Measurements from ENCODE around the gene DUSP22. TPM values are rescaled to one million over a fixed set of nuclear protein-coding genes. Genes with fewer than 3 reads are reported as not detected.
"Not testable (repeated sequence)": the region's sequence is repeated elsewhere in the genome, so short reads cannot be mapped to it uniquely, and the experiment has no call there.

DUSP22 gene
- total RNA-seq, 2 donors from 2014 or later = 33.5 to 35.4 TPM

- no peak for DNase-seq
- Mint-ChIP-seq H3K27ac (no peak overlapping the region), H3K36me3 (ENCODE audit: low read depth) (no peaks in the 10 kb centered on the region), H3K27me3 (ENCODE audit: insufficient read depth) (peaks cover 8% of the 10 kb centered on the region), H3K4me3 (no peak overlapping the region), H3K9me3 (peaks cover 49% of the 10 kb centered on the region), H3K4me1 (no peaks in the 10 kb centered on the region)
- Histone ChIP-seq H3K4me3 (ENCODE audit: low read length) (no peak overlapping the region), H3K36me3 (ENCODE audit: control insufficient read depth, insufficient read depth, low read length) (no peaks in the 10 kb centered on the region), H3K9me3 (ENCODE audit: control insufficient read depth, low read length) (peaks cover 3% of the 10 kb centered on the region), H3K27me3 (ENCODE audit: control insufficient read depth, insufficient read depth, low read length, poor library complexity, severe bottlenecking) (no peaks in the 10 kb centered on the region), H3K27ac (ENCODE audit: low read depth, low read length) (no peak overlapping the region), H3K4me1 (ENCODE audit: control insufficient read depth, insufficient read depth, low read length) (no peaks in the 10 kb centered on the region), H3K9ac (ENCODE audit: extremely low read depth, low read length, poor library complexity, severe bottlenecking) (no peak overlapping the region)
- WGBS, 2 experiments (ENCODE audit: insufficient coverage in 1 of 2, insufficient read length in 1 of 2) = 82% methylated on average over 3 to 4 of the region's 4 CpGs
- TF ChIP-seq, protein P1, sequence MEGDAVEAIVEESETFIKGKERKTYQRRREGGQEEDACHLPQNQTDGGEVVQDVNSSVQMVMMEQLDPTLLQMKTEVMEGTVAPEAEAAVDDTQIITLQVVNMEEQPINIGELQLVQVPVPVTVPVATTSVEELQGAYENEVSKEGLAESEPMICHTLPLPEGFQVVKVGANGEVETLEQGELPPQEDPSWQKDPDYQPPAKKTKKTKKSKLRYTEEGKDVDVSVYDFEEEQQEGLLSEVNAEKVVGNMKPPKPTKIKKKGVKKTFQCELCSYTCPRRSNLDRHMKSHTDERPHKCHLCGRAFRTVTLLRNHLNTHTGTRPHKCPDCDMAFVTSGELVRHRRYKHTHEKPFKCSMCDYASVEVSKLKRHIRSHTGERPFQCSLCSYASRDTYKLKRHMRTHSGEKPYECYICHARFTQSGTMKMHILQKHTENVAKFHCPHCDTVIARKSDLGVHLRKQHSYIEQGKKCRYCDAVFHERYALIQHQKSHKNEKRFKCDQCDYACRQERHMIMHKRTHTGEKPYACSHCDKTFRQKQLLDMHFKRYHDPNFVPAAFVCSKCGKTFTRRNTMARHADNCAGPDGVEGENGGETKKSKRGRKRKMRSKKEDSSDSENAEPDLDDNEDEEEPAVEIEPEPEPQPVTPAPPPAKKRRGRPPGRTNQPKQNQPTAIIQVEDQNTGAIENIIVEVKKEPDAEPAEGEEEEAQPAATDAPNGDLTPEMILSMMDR (conservative IDR thresholded peaks at IDR 0.05) = no peak
Observed at GRCh38 chr6:284486-284885, 7.8 kb upstream of the DUSP22 start.

GRCh38 chr6:285030-285771, 7.1 kb upstream of the DUSP22 start:
- TF ChIP-seq, protein P1 (conservative IDR thresholded peaks at IDR 0.05) = no peak
- Histone ChIP-seq H3K27me3 (ENCODE audit: control insufficient read depth, insufficient read depth, low read length, poor library complexity, severe bottlenecking) (no peaks in the 10 kb centered on the region), H3K4me3 (ENCODE audit: low read length) (no peak overlapping the region), H3K36me3 (ENCODE audit: control insufficient read depth, insufficient read depth, low read length) (no peaks in the 10 kb centered on the region), H3K9ac (ENCODE audit: extremely low read depth, low read length, poor library complexity, severe bottlenecking) (no peak overlapping the region), H3K9me3 (ENCODE audit: control insufficient read depth, low read length) (peaks cover 3% of the 10 kb centered on the region), H3K4me1 (ENCODE audit: control insufficient read depth, insufficient read depth, low read length) (no peaks in the 10 kb centered on the region), H3K27ac (ENCODE audit: low read depth, low read length) (no peak overlapping the region)
- no peaks in the 10 kb centered on the region for H3K36me3 Mint-ChIP-seq (ENCODE audit: low read depth)
- H3K4me3 Mint-ChIP-seq = no peak overlapping the region
- H3K4me1 Mint-ChIP-seq = no peaks in the 10 kb centered on the region
- WGBS, 2 experiments (ENCODE audit: insufficient coverage in 1 of 2, insufficient read length in 1 of 2) = 91 to 100% methylated on average over 4 to 5 of the region's 6 CpGs
- no peak for DNase-seq
- peaks cover 8% of the 10 kb centered on the region for H3K27me3 Mint-ChIP-seq (ENCODE audit: insufficient read depth)
- peaks cover 49% of the 10 kb centered on the region for H3K9me3 Mint-ChIP-seq
- no peak overlapping the region for H3K27ac Mint-ChIP-seq

GRCh38 chr6:285902-286301, 6.4 kb upstream of the DUSP22 start:
- not testable (repeated sequence) for H3K27me3 Mint-ChIP-seq (ENCODE audit: insufficient read depth); H3K9ac ChIP-seq (ENCODE audit: extremely low read depth, low read length, poor library complexity, severe bottlenecking); H3K36me3 ChIP-seq (ENCODE audit: control insufficient read depth, insufficient read depth, low read length); H3K9me3 ChIP-seq (ENCODE audit: control insufficient read depth, low read length); H3K27ac ChIP-seq (ENCODE audit: low read depth, low read length); H3K27ac Mint-ChIP-seq; H3K4me3 ChIP-seq (ENCODE audit: low read length); H3K4me1 ChIP-seq (ENCODE audit: control insufficient read depth, insufficient read depth, low read length); H3K4me3 Mint-ChIP-seq; H3K4me1 Mint-ChIP-seq; DNase-seq; H3K27me3 ChIP-seq (ENCODE audit: control insufficient read depth, insufficient read depth, low read length, poor library complexity, severe bottlenecking); H3K36me3 Mint-ChIP-seq (ENCODE audit: low read depth)
- peaks cover 46% of the 10 kb centered on the region for H3K9me3 Mint-ChIP-seq
- WGBS, 2 experiments (ENCODE audit: insufficient coverage in 1 of 2, insufficient read length in 1 of 2) = 61 to 64% methylated on average over 5 of the region's 5 CpGs
